Measurements from ENCODE around the gene PTPRE.
"Not testable (repeated sequence)": the region's sequence is repeated elsewhere in the genome, so short reads cannot be mapped to it uniquely, and the experiment has no call there.

PTPRE gene

DNA sequence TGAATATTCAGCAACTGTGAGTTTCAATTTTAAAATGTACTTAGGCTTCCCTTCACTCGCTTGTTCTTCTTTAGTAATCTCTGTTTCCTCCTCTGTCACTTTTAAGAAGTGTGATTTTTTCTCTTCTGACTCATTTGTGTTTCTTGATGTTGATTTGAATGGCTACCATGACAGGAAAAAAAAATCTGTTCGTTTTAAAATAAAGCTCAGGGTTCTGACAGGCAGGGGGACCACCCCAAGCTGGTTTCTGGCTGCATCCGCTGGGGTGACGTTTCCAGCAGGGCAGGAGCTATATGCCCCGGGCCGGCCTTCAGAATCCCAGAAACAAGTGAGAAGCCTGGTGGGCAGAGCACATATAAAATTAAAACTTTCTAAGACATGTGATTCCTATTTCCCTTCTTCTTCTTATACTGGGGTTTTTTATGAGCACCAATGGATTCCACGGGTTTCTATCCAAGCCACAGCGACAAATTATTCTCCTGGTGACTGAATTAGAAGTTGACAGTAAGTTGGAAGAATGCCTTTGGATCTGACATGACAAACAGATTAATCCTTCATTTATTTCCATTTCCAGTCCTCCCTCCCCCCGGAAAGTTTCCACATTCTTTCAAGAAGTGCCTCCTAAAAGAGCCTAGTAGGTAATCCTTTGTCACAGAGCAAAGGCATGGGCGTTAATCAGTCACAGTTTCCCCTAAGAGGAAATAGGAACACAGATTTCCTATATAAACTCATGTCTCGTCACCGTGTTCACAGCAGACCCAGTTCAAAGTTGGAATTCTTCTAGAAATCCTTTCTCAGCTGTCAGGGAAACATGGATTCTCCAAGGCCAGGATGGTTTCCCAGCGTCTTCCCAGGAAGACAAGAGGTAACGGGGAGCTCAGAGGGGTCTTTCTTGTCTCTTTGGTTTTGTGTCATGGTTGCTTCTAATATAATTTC is 79.9 kb downstream of the PTPRE start:
- no peak for DNase-seq

DNA sequence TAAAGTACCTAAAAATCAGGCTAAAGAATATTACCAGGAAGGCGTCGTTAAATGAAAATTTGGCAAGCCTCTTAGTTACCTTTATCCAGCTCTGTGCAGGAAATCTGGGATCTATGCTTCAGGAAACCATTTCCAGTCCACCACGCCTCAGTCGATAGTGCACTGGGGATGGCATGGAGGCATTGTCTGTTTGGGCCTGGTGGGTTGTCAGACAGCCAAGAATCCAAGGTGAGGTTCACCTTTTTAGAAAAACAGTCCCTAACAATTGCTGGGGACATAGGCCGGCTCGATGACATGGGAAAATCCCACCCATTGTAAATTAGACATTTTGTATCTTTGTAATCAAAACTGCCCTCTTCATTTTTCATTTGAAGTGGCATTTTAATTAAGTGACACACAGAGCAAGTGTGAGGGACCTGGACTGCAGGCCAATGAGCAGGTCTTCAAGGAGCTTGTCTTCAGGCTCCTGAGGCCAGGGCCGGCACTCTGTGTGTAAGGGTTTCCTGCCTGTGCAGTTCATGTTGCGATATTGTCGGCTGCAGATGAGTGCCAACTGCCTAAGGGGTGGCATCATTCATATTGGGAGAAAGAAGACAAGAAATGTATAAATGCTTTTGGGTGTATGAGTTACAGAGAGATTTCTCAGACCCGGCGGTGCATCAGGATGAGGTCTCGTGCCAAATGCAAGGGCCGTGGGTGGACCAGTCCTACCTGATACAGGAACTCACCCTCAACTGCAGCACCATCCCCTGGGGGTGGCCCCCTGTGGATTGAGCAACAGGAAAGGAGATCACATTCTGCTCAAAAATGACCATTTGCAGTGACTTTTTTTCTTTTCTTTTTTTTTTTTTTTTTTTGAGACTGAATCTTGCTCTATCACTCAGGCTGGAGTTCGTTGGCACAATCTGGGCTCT is 80.8 kb downstream of the PTPRE start:
- DNase-seq = no peak

DNA sequence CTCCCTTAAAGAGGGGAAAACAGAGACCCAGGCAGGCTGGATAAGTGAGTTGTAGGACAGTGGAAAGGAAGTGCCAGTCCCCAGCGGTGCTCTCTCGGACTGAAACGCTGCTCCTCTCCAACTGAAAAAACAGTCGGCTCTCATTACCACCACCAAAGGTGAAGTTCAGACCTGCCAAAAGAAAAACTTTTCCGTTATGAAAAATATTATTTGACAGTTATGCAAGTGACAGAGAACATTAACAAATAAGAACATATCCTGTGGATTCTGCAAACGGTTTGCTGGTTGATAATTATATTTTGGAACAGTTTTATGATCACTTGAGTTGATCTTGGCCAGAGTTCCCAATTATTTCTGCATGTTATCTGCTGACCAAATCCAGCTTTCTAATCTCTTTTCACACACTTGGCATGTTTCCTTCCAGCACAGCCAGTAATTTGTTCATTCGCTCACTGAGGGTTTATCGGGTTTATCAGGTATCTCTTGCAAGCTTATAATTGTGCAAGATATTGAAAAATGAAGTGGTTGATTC is 82.6 kb downstream of the PTPRE start:
- DNase-seq = no peak

DNA sequence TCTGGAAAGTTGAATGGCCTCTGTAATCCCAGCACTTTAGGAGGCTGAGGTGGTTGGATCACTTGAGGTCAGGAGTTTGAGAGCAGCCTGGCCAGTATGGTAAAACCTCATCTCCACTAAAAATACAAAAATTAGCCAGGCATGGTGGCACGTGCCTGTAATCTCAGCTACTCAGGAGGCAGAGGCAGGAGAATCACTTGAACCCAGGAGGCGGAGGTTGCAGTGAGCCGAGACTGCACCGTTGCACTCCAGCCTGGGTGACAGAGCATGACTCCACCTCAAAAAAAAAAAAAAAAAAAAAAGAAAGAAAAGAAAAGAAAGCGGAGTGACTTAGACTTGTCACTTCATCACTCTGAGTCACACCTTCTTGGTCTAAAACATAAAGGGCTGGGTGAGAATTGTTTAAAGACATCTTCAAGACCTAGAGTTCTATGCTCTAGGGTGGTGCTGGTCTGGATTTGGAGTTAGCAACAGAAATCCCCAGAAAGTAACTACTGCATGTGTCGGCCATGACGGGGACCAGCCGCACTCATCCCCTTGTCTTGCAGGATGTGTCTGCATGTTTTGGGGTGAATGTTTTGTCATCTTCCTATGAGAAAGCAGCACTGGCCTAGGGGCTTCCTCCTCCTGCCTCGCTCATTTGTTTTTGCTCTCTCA is 83.4 kb downstream of the PTPRE start:
- DNase-seq = not testable (repeated sequence)

DNA sequence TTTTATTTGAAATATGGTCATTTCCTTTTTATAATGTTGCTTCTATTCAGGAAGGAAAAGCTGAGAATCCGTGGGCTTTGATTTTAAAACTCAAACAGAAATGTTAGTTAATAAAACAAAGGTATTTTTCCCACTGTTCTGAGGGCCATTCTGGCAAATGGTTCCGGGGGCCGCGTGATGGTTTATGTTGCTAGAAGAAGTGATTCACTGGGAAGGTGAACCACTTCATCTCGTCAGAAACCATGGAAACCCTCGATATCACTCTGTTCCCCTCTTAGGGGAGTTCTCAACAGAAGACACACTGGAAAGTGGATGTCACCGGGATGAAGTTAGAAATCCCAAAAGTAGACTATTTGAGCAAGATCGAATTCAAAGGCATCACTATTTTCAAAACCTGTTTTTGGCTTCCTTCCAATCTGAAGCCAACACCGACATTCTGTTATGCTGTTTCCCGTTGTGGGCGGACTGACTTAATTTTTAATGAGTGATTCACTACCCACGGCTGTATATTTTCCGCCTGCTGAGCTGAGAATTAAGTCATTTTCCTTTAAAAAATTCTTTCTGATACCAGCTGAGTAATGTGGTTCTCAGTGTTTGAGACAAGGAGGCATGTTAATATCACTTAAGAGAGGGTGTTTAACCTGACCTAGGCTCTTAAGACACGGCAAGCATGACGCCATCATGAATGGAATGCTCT is 84.1 kb downstream of the PTPRE start:
- no peak for DNase-seq

DNA sequence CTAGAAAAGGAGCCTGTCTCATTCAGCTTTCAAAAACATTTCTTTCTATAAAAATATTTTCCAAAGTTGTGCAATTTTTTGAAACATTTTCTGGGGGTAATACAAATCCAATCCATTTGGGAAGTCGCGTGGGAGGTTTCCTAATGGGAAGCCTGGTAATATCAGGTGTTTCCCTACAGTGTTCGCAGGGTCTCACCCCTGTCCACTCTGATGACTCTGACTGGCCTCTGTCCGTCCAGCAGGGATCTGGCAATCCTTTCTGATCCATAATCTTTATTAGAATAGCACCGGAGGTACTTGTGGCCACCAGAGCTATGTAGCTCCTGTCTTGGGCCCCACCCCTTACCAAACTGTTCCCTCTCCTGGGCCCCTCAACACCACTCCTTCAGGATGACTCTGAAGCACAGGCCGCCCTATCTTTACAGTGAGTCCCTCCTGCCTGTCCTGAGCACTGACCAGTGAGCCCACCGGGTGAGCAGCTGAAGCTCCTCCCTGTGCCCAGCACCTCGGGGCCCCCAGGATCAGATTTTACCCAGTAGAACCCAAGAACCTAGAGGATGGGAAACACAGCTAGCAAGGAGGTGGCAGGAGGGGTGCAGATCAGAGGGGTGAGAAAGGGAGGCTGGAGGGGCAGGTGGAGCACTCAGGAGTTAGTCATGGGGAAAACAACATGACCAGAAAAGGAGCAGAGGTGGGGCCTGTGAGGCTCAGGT is 84.8 kb downstream of the PTPRE start:
- no peak for DNase-seq

DNA sequence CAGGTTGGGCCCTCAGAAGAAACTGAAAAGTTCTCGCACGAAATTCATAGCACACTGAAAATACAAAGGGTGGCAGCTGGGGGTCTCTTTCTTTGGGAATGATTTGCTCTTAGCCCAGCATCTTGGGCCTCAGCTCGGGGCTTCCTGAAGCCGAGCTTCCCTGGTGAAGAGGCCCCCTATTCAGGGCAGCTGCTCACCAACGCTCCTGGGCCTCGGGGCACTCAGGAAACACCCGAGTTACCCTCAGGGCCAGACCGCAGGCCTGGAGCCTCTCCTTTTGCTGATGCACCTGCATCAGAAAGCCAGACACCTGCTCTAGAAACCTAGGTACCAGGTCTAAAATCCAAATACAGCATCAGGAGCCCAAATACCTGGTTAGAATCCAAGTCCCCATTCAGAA is 85.5 kb downstream of the PTPRE start:
- no peak for DNase-seq

DNA sequence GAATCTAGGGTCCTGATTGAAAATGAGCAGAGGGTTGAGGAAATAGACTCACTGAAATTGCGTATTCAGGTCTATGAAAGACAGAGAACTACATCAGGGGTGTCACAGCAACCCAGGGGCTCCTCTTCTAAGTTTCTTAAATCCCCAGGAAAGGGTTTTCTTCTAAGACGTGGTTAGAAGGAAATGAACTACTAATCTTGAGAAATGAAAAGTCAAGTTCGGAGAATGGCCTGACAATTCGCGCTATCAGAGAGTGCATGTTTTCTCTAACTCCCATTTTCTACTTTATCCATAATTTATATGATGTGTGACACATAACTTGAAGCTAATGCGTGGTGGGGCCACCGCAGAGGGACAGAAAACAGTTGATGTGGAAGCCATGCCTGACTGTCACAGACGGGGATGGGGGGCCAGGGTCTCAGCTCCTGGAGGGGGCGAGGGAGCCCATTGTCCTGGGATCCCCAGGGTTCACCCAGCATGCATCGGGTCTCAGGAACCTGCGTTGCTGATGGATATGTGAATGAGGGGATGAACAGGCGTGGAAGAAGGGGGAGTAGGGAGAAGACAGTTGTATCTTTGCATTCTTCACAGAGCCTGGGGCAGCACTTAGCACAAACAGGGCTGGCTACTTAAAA is 86.3 kb downstream of the PTPRE start:
- no peak for DNase-seq

DNA sequence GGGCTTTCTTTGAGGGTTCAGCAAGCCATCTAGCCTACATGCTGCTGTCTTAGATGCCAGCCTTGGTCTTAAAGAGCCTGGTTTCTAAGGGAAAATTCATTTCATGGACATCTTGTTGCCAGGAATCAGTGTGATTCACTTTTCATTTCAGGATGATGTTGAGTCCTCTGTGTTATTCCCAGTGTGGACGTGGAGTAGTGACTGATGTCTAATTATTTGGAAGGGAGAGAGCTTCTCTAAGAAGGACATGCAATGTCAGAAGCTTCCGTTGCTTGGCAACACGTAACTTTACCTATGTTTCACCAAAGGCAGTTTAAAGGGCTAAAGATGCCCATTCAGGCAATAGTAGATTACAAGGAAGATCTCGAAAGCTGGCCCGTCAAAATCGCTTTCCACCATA is 89.0 kb downstream of the PTPRE start:
- no peak for DNase-seq

DNA sequence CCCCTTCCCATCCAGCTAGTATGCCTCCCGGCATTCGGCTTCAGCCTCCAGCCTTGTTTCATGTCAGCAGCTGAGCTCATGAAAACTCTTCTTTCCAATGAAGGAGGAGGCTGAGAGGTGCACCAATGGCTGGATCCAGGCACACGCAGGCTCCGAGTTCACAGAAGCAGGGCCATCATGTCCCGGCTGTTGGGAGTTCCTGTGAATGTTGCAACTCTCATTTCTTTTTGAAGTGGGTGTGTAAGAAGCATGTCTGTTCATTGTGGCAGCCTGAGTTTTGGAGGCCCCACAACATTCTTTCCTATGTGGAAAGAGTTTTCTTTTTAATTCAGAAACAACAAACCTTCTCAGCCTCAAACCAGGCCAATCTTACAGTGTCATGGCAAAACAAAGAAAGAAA is 89.7 kb downstream of the PTPRE start:
- DNase-seq = no peak

DNA sequence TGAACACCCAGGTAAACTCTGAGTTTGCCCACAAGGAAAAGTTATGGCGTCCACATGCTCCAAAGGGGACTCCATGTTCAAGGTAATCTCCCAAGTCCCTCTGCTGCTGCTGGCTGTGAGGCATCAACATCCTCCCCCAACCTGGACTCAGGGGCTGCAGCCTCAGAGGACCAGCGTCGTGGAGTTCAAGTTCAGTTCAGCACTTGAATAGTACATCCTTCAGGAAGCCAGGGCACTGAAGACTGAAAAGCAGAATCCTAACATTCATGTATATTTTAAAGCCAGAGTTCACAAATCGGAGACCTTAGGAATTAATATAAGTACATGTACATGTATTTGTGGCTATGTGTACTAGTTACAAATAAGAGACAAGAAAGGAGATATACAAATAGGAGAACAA is 90.4 kb downstream of the PTPRE start:
- no peak for DNase-seq

DNA sequence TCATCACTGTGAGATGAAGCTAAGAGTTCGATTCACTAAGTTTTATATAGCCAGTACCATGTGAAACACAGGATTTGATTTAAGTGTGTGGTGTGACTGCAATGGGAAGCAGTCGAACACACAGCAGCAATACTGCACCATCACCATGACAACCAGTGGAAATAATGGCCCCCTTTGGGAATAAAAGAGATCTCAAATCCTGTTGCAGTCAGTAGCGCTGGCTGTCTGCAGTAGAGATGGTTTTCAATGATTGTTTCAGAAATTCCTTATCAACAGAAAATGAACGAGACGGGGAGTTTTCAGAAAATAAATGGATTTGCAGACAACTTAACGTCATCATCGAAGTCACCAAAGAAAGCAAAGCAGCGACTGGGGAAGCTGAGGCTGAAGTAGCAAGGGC is 91.0 kb downstream of the PTPRE start:
- DNase-seq = no peak

DNA sequence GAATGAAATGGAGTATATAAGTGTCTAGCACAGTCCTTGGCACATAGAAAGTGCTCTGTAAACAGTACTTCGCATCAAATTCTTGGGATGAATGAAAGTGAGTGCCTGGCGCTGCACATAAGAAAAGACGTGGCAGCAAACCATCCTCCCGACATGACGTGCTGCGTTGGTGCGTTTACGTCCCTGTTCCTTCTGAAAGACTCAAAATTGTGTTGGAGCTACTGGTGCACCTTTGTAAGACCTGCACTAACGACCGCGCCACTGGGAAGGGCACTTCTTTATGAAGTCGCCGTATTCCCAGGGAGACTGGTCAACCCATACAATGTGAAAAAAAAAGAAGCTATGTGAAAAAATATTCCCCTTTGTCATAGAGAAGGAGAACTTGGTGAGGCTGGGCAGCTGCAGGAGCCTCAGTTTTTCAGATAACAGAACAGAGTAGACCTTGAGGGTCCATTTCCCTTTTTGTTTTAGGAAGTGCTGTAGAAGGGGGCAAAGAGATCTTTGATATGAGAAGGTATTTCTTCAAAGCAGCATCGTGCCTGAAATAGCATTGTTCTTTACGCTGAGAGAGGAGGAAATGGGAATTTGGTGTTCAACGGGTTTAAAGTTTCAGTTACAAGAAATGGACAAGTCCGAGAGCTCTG is 91.7 kb downstream of the PTPRE start:
- DNase-seq = no peak

DNA sequence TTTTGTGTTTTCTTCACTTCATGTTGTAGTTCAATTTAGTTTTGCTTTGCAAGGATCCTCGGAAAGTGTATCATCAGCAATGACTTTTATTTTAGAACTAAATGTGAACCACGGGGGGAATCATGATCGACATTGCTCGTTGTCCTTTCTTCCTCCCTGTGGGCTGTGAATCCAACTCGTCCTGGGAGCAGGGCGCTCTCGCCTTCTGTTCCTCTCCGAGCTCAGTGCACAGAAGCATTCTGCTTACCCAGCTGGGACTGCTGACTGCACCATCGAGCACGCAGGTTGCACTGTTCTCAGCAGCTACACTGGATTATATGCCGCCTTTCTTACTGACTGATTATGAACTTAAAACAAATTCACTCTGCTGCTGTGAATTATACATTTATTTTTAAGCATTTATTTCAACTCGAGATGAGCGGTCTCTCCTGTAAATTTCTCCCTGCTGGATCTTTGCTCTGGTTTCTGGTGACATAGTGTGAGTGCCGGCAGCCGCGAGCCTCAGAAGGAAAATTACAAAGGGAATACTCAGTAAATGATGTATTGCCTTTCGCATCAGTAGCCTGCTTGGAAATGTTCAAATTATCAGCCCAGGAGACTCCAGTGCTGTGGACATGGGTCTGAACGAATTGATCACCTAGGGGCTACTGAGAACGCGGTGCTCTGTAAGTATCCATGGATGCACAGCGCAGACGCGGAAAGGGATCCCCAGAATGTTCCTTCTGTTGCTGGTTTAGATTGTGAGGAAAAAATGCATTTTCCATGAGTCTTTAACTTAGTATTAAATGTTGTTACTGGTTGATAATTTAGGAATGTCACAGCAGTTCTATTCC is 92.6 kb downstream of the PTPRE start:
- DNase-seq = no peak

DNA sequence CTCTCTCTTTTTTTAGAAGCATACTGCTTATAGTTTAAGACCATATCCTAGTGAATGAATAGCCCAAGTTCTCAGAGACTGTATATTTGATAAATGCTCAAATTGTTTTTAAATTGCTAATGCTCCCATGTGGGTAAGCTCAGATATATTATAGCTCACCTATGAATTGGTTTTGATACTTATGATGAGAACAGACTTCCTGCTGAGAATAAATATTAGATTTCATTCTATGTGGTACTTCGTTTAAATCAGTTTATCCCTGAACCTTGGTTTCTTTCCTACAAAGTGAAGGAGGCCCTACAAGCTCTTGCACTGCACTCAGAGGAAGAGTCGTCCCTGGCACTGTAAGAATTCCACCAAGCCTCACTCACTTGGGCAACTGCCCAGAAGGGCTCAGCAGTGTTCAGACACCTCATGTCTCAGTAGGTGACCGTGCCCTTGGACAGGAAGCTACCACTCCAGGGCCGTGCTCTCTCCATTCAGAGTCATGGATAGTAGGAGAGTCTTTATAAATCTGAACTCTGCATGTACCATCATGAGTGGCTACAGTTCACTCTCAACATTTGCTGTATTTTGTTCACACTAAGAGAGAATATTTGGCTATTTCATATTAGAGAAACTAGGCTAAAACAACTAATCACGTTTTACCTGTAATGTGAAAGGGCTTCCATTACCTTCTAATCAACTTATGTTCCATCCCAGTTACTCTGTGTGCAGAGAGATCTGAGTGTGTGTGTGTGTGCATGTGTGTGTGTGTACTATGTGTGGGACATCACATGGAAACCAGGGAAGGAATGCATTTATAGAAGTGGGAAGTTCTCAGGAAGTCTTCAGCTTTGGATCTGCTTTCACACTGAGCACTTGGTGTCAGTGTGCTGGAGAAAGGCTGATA is 93.8 kb downstream of the PTPRE start:
- DNase-seq = no peak

DNA sequence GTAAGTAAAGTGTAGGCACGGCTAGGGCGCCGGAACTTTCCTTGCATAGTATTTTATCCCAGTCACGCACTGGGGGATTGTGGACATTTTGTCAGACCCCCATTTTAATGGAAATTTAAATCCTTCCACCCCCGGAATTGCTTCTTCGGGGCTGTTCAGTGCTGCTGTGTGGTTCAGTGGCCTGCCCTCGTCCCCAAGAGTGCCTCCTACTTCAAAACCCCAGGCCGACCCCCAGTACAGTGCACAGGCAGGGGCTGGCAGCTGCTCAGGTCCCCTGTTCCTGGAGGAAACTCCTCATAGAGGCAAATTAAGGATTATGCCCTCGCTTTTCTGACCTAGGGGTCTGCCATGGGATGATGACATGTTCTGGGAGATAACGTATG is 94.5 kb downstream of the PTPRE start:
- no peak for DNase-seq

DNA sequence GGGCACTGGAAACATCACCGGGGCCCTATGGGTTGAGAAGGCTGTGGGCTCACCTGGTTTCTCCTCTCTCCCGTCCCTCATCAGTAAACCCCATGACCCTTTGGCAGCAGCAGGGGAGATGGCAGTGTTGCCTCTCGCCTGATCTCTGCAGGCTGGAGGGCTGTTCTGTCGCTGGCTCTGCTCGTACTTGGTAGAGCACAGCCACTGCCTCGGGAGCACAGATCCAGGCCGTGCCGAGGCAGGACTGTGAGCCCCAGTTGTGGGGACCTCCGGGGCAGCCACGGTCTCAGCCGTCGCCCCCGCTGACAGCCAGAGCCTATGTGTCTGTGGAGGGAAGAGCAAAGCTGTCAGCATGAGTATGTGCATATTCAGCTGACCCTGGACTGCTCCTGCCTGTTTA is 94.9 kb downstream of the PTPRE start:
- DNase-seq = no peak

DNA sequence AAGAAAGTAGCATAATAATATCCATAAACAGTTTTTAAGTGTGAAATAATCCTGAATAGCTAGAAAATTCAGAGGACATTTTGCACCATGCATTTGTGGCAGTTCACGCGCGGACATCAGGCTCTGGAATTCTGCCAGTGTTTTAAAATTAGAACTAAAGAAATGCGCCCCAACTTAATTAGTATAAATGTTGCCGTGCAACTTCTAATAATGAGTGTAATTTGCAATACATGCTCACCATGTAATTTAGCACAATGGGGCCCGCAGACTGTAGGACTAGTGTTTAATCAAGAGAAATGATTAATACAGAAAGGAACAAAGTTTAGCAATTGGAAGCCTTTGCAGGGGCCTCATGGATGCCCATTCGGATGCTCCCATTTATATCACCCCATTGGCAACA is 96.6 kb downstream of the PTPRE start:
- no peak for DNase-seq

DNA sequence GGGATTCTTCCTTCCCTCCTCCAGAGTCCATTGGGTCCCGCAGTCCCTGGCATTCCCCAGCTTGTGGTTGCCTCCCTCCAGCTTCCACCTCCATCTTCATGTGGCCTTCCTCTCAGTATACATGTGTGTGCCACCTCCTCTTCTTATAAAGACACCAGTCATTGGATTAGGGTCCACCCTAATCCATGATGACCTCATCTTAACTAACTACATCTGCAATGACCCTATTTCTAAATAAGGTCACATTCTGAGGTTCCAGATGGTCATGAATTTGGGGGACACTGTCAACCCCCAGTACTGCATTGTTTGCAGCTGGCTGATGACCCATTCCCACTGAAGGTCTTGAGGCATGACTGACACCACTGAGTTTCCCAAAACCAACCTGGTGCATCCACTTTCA is 99.0 kb downstream of the PTPRE start:
- DNase-seq = no peak
